Measurements from ENCODE around the gene LHX3. TPM values are rescaled to one million over a fixed set of nuclear protein-coding genes. Genes with fewer than 3 reads are reported as not detected.

The LHX3 gene
- total RNA-seq, 1 donor from 2014 or later = not detected

- Histone ChIP-seq H3K36me3 (ENCODE audit: control insufficient read depth, insufficient read depth, low read length) (no peaks in the 10 kb centered on the region), H3K27me3 (ENCODE audit: control insufficient read depth, insufficient read depth, low read length) (peaks cover 93% of the 10 kb centered on the region), H3K4me3 (ENCODE audit: low read depth, low read length) (no peak overlapping the region)
- no peak for DNase-seq (ENCODE audit: low read depth)
- TF ChIP-seq, protein P1, sequence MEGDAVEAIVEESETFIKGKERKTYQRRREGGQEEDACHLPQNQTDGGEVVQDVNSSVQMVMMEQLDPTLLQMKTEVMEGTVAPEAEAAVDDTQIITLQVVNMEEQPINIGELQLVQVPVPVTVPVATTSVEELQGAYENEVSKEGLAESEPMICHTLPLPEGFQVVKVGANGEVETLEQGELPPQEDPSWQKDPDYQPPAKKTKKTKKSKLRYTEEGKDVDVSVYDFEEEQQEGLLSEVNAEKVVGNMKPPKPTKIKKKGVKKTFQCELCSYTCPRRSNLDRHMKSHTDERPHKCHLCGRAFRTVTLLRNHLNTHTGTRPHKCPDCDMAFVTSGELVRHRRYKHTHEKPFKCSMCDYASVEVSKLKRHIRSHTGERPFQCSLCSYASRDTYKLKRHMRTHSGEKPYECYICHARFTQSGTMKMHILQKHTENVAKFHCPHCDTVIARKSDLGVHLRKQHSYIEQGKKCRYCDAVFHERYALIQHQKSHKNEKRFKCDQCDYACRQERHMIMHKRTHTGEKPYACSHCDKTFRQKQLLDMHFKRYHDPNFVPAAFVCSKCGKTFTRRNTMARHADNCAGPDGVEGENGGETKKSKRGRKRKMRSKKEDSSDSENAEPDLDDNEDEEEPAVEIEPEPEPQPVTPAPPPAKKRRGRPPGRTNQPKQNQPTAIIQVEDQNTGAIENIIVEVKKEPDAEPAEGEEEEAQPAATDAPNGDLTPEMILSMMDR (IDR thresholded peaks at IDR 0.05; ENCODE audit: insufficient read depth, low read length, poor library complexity, severe bottlenecking) = no peak
Measured at GRCh38 chr9:136196404-136197083, 8.4 kb downstream of the LHX3 start.

- no peak for DNase-seq (ENCODE audit: low read depth)
- Histone ChIP-seq H3K36me3 (ENCODE audit: control insufficient read depth, insufficient read depth, low read length) (no peaks in the 10 kb centered on the region), H3K27me3 (ENCODE audit: control insufficient read depth, insufficient read depth, low read length) (peaks cover 93% of the 10 kb centered on the region), H3K4me3 (ENCODE audit: low read depth, low read length) (no peak overlapping the region)
- TF ChIP-seq, protein P1 (IDR thresholded peaks at IDR 0.05; ENCODE audit: insufficient read depth, low read length, poor library complexity, severe bottlenecking) = no peak
Measured at GRCh38 chr9:136194540-136194939, 10.4 kb downstream of the LHX3 start.

- TF ChIP-seq, protein P1 (IDR thresholded peaks at IDR 0.05; ENCODE audit: insufficient read depth, low read length, poor library complexity, severe bottlenecking) = no peak
- Histone ChIP-seq H3K27me3 (ENCODE audit: control insufficient read depth, insufficient read depth, low read length) (peaks cover 91% of the 10 kb centered on the region), H3K36me3 (ENCODE audit: control insufficient read depth, insufficient read depth, low read length) (no peaks in the 10 kb centered on the region), H3K4me3 (ENCODE audit: low read depth, low read length) (no peak overlapping the region)
- no peak for DNase-seq (ENCODE audit: low read depth)
Measured at GRCh38 chr9:136193891-136194279, 11.0 kb downstream of the LHX3 start.

- TF ChIP-seq, protein P1 (IDR thresholded peaks at IDR 0.05; ENCODE audit: insufficient read depth, low read length, poor library complexity, severe bottlenecking) = no peak
- Histone ChIP-seq H3K27me3 (ENCODE audit: control insufficient read depth, insufficient read depth, low read length) (peaks cover 86% of the 10 kb centered on the region), H3K36me3 (ENCODE audit: control insufficient read depth, insufficient read depth, low read length) (no peaks in the 10 kb centered on the region), H3K4me3 (ENCODE audit: low read depth, low read length) (no peak overlapping the region)
- no peak for DNase-seq (ENCODE audit: low read depth)
Measured at GRCh38 chr9:136193127-136193890, 11.6 kb downstream of the LHX3 start.

DNA sequence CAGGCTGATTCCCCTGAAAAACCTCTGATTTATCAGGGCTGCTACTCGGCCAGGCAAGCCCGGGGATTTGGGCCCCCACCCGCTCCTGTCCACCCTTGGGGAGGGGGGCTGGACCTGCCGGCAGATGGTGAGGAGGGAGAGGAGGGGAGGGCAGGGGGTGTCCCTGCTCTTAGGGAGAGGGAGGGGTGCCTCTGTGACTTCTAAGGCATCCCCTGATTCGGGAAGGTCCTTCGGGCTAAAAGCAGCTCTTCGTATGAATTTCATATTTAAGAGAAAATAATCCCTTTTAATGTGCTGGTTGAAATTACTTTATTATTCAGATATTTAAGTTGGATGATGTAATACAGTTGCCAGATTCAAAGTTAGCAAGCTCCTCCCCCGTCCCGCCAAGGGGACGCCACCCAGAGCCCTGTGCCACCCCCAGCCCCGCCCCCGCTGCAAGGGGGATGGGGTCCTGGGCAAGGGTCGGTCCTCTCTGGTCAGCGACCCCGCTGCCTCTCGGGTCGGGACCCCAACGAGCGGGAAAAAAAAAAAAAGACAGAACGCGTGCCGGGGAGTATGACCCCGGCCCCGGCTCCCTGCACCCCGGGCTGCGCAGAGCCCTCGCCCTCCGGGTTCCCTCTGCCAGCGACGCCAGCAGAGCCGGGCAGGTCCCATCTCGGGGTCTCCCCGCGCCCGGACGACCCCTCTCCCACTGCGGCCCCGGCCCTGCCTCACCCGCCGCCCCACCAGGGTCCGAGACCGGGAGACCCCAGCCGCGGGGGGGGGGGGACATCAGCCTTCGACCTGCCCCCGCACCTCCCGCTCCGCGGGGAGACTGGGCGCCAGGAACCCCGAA, 12.4 kb downstream of the LHX3 start:
- TF ChIP-seq, protein P1 (IDR thresholded peaks at IDR 0.05; ENCODE audit: insufficient read depth, low read length, poor library complexity, severe bottlenecking) = no peak
- Histone ChIP-seq H3K4me3 (ENCODE audit: low read depth, low read length) (no peak overlapping the region), H3K36me3 (ENCODE audit: control insufficient read depth, insufficient read depth, low read length) (no peaks in the 10 kb centered on the region), H3K27me3 (ENCODE audit: control insufficient read depth, insufficient read depth, low read length) (peaks cover 85% of the 10 kb centered on the region)
- no peak for DNase-seq (ENCODE audit: low read depth)
